SKM-1 (cell line): ENCODE measurements around the gene DSCAML1.

Experiments used
- DNase-seq: peaks from one replicate; lab custom pipeline; 2025; ENCODE audit not compliant: unreplicated experiment; lab: John Stamatoyannopoulos, UW

The DSCAML1 gene

DNA sequence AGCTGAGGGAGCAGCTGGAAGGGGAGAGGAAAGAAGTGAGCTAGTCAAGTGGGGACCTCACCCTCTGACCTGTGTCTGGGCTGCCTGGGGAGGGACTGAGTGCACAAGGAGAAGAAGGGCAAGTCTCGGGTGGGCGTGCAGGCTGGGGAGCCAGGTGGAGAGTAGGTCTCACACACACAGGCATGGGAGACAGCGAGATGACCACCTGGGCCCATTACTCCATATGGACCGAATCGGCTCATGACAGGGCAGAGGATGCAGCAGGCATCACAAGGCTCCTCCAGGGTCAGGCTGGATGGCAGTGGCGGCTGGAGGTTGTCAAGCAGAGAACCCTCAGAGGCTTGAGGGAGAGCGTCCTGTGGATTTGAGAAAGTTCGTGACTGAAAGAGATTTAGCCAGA lies 405.8 kb downstream of the DSCAML1 start:
- DNase-seq, result no peak

GRCh38 chr11:117390743-117391142 lies 406.3 kb downstream of the DSCAML1 start:
- no peak for DNase-seq

GRCh38 chr11:117387992-117388755 lies 408.8 kb downstream of the DSCAML1 start:
- DNase-seq, result no peak

- DNase-seq, result no peak
Measured at GRCh38 chr11:117385906-117386305, 411.1 kb downstream of the DSCAML1 start.

GRCh38 chr11:117385471-117385870 lies 411.5 kb downstream of the DSCAML1 start:
- DNase-seq, result no peak

- no peak for DNase-seq
Measured at GRCh38 chr11:117384045-117384444, 413.0 kb downstream of the DSCAML1 start.

GRCh38 chr11:117382746-117383145 lies 414.3 kb downstream of the DSCAML1 start:
- no peak for DNase-seq

DNA sequence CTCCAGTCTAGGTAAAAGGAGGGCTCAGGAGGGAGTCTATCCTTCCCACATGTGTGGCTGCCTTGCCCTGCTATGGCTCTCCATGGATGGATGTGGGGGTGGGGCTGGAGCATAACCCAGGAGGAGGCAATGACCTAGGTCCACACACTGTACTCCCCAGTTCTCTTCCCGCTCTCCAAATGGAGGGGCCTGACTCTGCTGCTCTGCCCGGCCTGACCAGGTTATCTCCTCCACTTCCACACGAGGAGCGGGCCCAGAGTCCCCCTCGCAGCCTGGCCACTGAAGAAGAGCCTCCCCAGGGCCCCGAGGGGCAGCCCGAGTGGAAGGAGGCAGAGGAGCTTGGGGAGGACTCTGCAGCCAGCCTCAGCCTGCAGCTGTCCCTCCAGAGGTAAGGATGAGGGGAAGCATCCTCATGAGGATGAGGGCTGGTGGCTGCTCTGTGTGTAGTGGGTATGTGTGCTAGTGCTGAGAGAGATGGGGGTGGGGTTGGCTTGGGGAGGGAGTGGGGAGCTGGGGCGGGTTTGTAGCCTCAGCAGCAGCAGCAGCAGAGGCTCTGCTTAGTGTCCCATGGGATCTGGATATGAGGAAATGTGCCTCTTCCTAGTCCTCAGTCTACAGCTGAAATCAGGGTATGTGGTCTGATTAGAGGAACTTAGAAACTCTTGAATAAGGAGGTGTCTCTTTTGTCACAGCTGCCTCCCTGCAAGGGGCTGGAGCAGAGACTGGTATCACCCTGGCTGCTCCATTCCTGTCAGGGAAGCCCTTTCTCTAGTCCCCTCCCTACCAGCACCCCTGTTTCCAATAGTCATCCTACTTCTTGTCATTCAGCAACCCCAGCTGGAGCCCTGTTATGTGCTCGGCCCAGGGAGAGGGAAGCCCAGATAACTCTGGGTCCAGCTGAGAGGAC lies 415.3 kb downstream of the DSCAML1 start:
- no peak for DNase-seq

- no peak for DNase-seq
Measured at GRCh38 chr11:117380676-117381075, 416.3 kb downstream of the DSCAML1 start.

GRCh38 chr11:117378976-117379865 lies 417.8 kb downstream of the DSCAML1 start:
- DNase-seq, result no peak
